IPS-18c (cell line): ENCODE measurements around the gene GH2.
"Not testable (repeated sequence)": the region's sequence is repeated elsewhere in the genome, so short reads cannot be mapped to it uniquely, and the experiment has no call there.

Source experiments
- H3K4me3 ChIP-seq: 2 replicates; pipeline ENCODE4 v1.7.0; 2013; ENCODE audit warnings: low read depth, mild to moderate bottlenecking, low read length, moderate library complexity; ENCODE audit not compliant: insufficient read depth
- H3K9me3 ChIP-seq: one replicate; pipeline ENCODE4 v1.6.1; 2013; ENCODE audit warnings: mild to moderate bottlenecking, low read length, moderate library complexity; ENCODE audit not compliant: control insufficient read depth, insufficient read depth

GH2 gene

DNA sequence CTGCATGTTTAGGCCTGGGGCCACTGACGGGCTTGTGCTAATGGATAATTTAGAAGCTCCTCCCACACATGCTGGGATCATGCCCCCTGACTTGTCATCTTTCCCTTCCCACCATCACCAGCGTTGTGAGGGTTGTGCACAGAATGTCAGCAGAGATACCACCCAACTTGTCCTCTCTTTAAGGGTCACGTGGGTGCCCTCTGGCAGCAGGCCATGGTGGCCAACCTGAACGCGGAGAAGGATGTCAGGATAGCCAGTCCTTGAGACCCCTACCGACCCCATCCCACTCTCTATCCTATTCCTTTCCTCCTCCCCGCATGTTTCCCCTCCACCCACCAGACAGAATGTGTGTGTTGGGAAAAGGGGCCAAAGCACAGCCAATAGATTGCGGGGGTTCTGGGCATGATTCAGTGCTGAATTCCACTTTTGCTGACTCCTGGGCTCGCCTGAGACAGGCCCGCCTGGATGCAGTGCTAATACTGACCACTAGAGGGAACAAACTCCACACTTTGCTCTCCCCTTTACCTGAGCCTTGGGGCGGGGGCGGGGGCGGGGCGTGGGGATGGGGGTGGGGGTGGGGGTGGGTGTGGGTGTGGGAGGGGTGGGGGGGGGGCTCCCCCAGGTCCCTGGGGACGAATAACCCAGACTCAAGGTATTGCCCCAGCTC lies at the start of gene GH2:
Gene GH2 (minus strand): TSS at position 10 of the 667 bp plus-strand sequence. CDS start 143 bp downstream, outside the sequence.
- Histone ChIP-seq H3K9me3 (no peaks in the 10 kb centered on the region), H3K4me3 (no peak within 1 kb of the TSS)

GRCh38 chr17:63930951-63931575 lies 49.3 kb upstream of the GH2 start:
- Histone ChIP-seq H3K9me3 (peaks cover 2% of the 10 kb centered on the region), H3K4me3 (no peak overlapping the region)

DNA sequence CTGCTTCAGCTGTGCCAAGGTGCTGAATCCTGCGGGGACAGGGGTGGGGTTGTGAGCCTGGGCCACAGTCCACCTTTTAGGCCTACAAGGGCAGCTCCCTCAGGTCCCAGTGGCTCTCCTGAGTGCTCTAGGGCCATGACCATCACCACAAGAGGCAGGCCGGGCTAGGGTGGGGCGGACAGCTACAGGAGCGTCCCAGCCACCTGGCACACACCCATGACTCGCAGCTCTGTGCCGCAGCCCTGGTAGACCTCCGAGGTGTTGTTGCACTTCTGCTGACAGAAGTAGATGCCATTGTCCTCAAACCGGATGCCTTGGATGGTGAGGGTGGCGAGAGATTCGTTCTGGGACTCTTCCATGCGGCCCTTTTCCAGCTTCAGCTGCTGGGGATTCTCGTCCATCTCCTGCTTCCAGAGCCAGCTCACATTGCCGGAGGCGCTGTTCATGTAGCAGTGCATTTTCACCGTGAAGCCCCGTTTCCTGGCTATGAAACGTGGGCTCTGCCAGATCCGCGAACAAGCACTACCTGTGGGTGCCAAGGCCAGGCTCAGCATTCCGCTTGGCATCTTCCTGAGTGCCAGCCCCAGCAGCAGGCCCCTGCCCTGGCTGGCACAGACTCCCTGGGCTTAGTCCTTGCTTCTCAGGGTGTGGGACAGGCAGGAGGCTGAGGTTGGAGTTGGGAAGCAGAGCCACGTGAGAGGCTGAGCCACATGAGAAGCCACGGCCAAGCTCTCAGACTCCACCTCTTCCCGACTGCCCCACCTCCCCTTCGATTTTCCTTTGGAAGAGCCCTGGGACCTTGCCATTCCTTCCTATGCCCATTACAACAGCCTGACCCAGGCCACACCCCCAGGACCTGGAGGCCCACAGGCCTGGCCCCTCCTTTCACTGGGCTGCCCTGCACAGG lies 48.4 kb upstream of the GH2 start:
- Histone ChIP-seq H3K4me3 (no peak overlapping the region), H3K9me3 (peaks cover 2% of the 10 kb centered on the region)

- no peak overlapping the region for H3K4me3 ChIP-seq
- H3K9me3 ChIP-seq: peaks cover 2% of the 10 kb centered on the region
Observed at GRCh38 chr17:63928966-63929695, 47.4 kb upstream of the GH2 start.

- Histone ChIP-seq H3K9me3 (peaks cover 2% of the 10 kb centered on the region), H3K4me3 (no peak overlapping the region)
Observed at GRCh38 chr17:63928172-63928666, 46.5 kb upstream of the GH2 start.

GRCh38 chr17:63927464-63928171 lies 45.9 kb upstream of the GH2 start:
- H3K9me3 ChIP-seq: peaks cover 2% of the 10 kb centered on the region
- no peak overlapping the region for H3K4me3 ChIP-seq

- Histone ChIP-seq H3K9me3 (peaks cover 2% of the 10 kb centered on the region), H3K4me3 (no peak overlapping the region)
Observed at GRCh38 chr17:63926164-63926563, 44.4 kb upstream of the GH2 start.

GRCh38 chr17:63925615-63926014 lies 43.9 kb upstream of the GH2 start:
- Histone ChIP-seq H3K9me3 (peaks cover 2% of the 10 kb centered on the region), H3K4me3 (no peak overlapping the region)

DNA sequence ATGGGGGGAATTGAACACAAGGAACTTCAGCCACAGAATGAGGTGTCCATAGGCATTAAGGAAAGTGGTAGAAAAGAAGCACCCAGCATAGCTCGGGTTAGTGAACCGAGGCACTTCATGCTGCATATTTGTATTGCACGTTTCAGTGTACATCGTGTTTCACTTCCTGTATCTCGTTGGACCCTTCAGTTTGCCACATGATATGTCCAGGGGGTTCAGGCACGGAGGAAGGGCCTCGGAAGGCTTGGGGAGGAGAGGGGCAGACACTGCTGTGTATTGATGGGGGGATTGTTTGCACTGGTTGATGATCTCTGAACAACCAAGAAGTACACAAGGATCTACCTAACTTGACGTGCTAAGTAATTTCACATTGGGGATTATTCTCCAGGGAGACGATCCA lies 40.7 kb upstream of the GH2 start:
- H3K4me3 ChIP-seq, H3K9me3 ChIP-seq: not testable (repeated sequence)

GRCh38 chr17:63920779-63921178 lies 39.0 kb upstream of the GH2 start:
- not testable (repeated sequence) for H3K9me3 ChIP-seq, H3K4me3 ChIP-seq

DNA sequence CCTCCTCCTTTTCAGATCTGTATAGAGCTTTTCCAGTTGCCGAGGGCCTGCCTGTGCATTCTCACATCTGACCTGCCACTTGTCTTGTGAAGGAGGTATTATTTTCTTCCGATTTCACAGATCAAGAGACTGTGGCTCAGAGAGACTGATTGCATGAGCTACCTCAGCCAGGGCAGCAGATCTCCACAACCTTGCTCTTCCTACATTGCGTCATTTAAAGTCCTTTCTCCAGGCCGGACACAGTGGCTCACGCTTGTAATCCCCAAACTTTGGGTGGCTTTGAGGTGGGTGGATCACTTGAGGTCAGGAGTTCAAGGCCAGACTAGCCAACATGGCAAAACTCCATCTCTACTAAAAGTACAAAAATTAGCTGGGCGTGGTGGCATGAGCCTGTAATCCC lies 38.3 kb upstream of the GH2 start:
- H3K4me3 ChIP-seq, H3K9me3 ChIP-seq: not testable (repeated sequence)

GRCh38 chr17:63919311-63919723 lies 37.6 kb upstream of the GH2 start:
- H3K9me3 ChIP-seq: peaks cover 4% of the 10 kb centered on the region
- no peak overlapping the region for H3K4me3 ChIP-seq

GRCh38 chr17:63918789-63919305 lies 37.1 kb upstream of the GH2 start, which contains the start of gene GH1:
Gene GH1 (minus strand): TSS chr17:63918839. CDS start chr17:63918776, 63 bp downstream.
- peak within 1 kb of the TSS; percentile 20; the same call in 1 of the 2 replicates for H3K4me3 ChIP-seq
- H3K9me3 ChIP-seq: not testable (repeated sequence)

- H3K9me3 ChIP-seq: peaks cover 4% of the 10 kb centered on the region
- H3K4me3 ChIP-seq: peak overlapping the region; percentile 20; the same call in 1 of the 2 replicates
Observed at GRCh38 chr17:63918305-63918704, 36.6 kb upstream of the GH2 start.

DNA sequence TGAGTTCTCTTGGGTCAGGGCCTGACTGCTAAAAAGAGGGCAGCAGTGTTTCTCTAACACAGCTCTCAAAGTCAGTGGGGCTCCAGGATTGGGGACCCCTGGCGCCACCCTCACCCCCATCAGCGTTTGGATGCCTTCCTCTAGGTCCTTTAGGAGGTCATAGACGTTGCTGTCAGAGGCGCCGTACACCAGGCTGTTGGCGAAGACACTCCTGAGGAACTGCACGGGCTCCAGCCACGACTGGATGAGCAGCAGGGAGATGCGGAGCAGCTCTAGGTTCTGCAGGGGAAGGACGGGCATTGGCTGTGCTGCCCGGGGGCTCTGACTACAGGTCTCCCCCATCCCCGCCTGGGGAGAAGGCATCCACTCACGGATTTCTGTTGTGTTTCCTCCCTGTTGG lies 35.9 kb upstream of the GH2 start:
- peaks cover 4% of the 10 kb centered on the region for H3K9me3 ChIP-seq
- no peak overlapping the region for H3K4me3 ChIP-seq

DNA sequence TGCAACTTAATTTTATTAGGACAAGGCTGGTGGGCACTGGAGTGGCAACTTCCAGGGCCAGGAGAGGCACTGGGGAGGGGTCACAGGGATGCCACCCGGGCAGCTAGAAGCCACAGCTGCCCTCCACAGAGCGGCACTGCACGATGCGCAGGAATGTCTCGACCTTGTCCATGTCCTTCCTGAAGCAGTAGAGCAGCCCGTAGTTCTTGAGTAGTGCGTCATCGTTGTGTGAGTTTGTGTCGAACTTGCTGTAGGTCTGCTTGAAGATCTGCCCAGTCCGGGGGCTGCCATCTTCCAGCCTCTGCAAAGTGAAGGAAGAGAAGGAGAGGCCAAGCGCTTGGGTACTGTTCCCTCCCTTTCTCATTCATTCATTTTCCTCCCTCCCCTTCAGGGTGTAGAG lies 35.5 kb upstream of the GH2 start:
- H3K4me3 ChIP-seq, H3K9me3 ChIP-seq: not testable (repeated sequence)
